ENCODE results near the gene ENOX1. TPM values are rescaled to one million over a fixed set of nuclear protein-coding genes. Genes with fewer than 3 reads are reported as not detected.

ENOX1 gene
- total RNA-seq, 2 experiments from 2014 or later, result 0.35 to 0.64 TPM

- CTCF ChIA-PET, result no interaction called here
- Mint-ChIP-seq H3K36me3 (ENCODE audit: low read depth) (no peaks in the 10 kb centered on the region), H3K27ac (no peak overlapping the region), H3K4me1 (ENCODE audit: low read depth) (no peaks in the 10 kb centered on the region), H3K27me3 (ENCODE audit: low read depth) (peaks cover 7% of the 10 kb centered on the region), H3K9me3 (no peaks in the 10 kb centered on the region), H3K4me3 (no peak overlapping the region)
- no peak for DNase-seq
- intact Hi-C loops (cut with micrococcal nuclease), result no loop called here
Observed at GRCh38 chr13:43545317-43545874, 241.4 kb downstream of the ENOX1 start.

DNA sequence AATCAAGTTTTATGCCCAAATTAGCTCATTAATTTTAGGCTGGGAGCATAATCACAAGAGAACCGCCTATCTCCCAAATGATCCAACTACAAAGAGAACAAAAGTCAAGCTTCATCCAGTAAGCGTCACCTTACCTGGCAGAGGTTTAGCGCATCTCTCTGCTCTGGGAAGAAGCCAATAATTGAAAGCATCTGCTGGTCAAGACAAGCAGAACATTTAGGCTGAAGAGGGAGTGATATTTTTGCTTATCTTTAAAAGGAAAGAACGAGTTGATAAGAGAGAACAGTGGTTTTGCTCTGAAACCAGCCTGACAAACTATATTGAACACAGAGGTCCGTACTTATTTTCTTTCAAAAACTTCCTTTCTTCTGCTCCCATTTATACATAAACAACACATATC lies 242.1 kb downstream of the ENOX1 start:
- Mint-ChIP-seq H3K27ac (no peak overlapping the region), H3K27me3 (ENCODE audit: low read depth) (peaks cover 7% of the 10 kb centered on the region), H3K9me3 (no peaks in the 10 kb centered on the region), H3K36me3 (ENCODE audit: low read depth) (no peaks in the 10 kb centered on the region), H3K4me1 (ENCODE audit: low read depth) (no peaks in the 10 kb centered on the region), H3K4me3 (no peak overlapping the region)
- no peak for DNase-seq
- intact Hi-C loops (cut with micrococcal nuclease), result no loop called here
- CTCF ChIA-PET, result interaction anchor here (0.6 kb wide), 1 partner anchor 282 kb away, joined by 3 read pairs; no protein-coding TSS in a partner anchor

DNA sequence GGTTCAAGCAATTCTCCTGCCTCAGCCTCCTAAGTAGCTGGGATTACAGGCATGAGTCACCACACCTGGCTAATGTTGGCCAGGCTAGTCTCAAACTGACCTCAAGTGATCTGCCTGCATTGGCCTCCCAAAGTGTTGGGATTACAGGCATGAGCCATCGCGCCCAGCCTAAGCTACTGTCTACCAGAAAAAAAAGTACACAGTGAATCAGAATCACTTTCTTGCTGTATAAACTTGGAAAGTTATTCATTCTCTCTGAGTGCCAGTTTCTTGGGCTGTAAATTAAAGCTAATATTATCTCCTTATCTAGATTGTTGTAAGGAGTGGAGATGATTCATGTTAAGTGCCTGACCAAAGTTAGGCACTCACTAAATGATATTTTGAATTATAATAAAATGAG lies 242.8 kb downstream of the ENOX1 start:
- Mint-ChIP-seq H3K4me1 (ENCODE audit: low read depth) (no peaks in the 10 kb centered on the region), H3K9me3 (no peaks in the 10 kb centered on the region), H3K4me3 (no peak overlapping the region), H3K27me3 (ENCODE audit: low read depth) (peaks cover 5% of the 10 kb centered on the region), H3K27ac (no peak overlapping the region), H3K36me3 (ENCODE audit: low read depth) (no peaks in the 10 kb centered on the region)
- intact Hi-C loops (cut with micrococcal nuclease), result no loop called here
- CTCF ChIA-PET, result interaction anchor here (0.6 to 0.7 kb wide), 2 partner anchors 283 to 822 kb away, joined by 3 read pairs; no protein-coding TSS in a partner anchor
- DNase-seq, result no peak

DNA sequence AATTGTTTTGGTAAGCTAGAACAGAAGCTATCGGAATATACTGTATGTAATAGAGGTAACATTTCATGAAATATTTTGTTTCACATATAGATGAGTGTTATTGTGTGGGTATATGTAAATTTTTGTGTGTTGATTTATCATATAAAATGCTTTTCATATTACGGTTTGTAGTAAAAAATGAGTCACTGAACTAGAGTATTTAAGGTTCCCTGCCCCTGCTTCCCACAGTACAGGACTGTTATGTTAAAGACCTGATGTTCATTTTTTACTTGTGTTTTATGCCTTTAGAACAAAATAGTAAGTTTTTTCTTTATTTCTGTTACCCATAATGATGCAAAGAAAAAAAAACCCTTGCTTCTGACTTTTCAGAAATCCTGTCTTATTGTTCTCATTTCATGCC lies 243.4 kb downstream of the ENOX1 start:
- no peak overlapping the region for H3K27ac Mint-ChIP-seq
- no peaks in the 10 kb centered on the region for H3K36me3 Mint-ChIP-seq (ENCODE audit: low read depth)
- CTCF ChIA-PET, result no interaction called here
- no peak for DNase-seq
- H3K27me3 Mint-ChIP-seq (ENCODE audit: low read depth), result peaks cover 5% of the 10 kb centered on the region
- intact Hi-C loops (cut with micrococcal nuclease), result no loop called here
- H3K9me3 Mint-ChIP-seq, result no peaks in the 10 kb centered on the region
- no peak overlapping the region for H3K4me3 Mint-ChIP-seq
- no peaks in the 10 kb centered on the region for H3K4me1 Mint-ChIP-seq (ENCODE audit: low read depth)

DNA sequence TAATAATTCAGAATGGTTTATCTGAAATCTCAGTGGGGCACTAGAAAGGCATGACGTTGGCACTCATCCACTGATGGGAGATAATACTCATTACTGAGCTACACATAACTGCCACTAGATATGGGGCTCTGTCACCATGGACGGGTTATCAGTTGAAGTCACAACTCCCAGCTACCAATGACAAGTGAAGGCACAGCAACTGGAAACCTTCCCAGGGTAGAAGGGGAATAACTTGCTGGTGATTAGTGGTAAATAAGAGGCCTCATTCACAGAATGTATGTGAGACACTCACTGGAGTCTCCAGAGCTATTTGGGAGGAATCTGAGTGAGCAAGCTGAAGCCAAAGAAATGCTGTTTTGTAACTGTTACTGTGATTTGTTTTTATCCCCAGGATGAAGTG lies 249.6 kb downstream of the ENOX1 start:
- Mint-ChIP-seq H3K9me3 (no peaks in the 10 kb centered on the region), H3K36me3 (ENCODE audit: low read depth) (no peaks in the 10 kb centered on the region)

DNA sequence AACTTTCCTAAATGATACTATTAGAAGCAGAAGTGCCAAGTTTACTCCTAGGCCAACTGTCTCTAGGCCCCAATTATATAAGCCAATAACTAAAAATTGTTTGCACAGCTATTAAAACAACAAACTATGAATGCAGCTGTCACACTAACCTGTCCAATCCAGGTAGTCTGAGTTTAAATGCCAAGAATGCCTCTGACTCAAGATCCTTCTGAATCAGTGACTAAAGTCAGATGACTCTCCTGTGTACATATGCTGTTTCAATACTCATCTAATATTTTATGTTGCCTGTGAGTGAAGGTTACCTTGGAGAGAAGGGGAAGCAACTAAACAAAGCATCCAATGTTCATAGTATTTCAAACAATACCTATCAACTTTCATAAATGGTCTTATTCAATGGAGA lies 257.0 kb downstream of the ENOX1 start:
- DNase-seq, result no peak
- intact Hi-C loops (cut with micrococcal nuclease), result no loop called here
- CTCF ChIA-PET, result no interaction called here
- Mint-ChIP-seq H3K36me3 (ENCODE audit: low read depth) (no peaks in the 10 kb centered on the region), H3K4me3 (no peak overlapping the region), H3K27me3 (ENCODE audit: low read depth) (peaks cover 2% of the 10 kb centered on the region), H3K27ac (no peak overlapping the region), H3K9me3 (no peaks in the 10 kb centered on the region), H3K4me1 (ENCODE audit: low read depth) (no peaks in the 10 kb centered on the region)

More for the DNA sequence above, 249.6 kb downstream of the ENOX1 start:
- intact Hi-C loops (cut with micrococcal nuclease), result no loop called here
- no peak for DNase-seq
- CTCF ChIA-PET, result no interaction called here
- Mint-ChIP-seq H3K4me3 (no peak overlapping the region), H3K27ac (no peak overlapping the region), H3K27me3 (ENCODE audit: low read depth) (no peaks in the 10 kb centered on the region), H3K4me1 (ENCODE audit: low read depth) (no peaks in the 10 kb centered on the region)

GRCh38 chr13:43528992-43529391 lies 257.8 kb downstream of the ENOX1 start:
- no peak overlapping the region for H3K4me3 Mint-ChIP-seq
- CTCF ChIA-PET, result no interaction called here
- H3K9me3 Mint-ChIP-seq, result no peaks in the 10 kb centered on the region
- no peaks in the 10 kb centered on the region for H3K4me1 Mint-ChIP-seq (ENCODE audit: low read depth)
- no peak for DNase-seq
- peaks cover 4% of the 10 kb centered on the region for H3K27me3 Mint-ChIP-seq (ENCODE audit: low read depth)
- no peak overlapping the region for H3K27ac Mint-ChIP-seq
- no peaks in the 10 kb centered on the region for H3K36me3 Mint-ChIP-seq (ENCODE audit: low read depth)
- intact Hi-C loops (cut with micrococcal nuclease), result no loop called here

GRCh38 chr13:43522788-43523187 lies 264.0 kb downstream of the ENOX1 start:
- Mint-ChIP-seq H3K9me3 (no peaks in the 10 kb centered on the region), H3K27ac (no peak overlapping the region), H3K36me3 (ENCODE audit: low read depth) (no peaks in the 10 kb centered on the region), H3K4me3 (no peak overlapping the region), H3K4me1 (ENCODE audit: low read depth) (no peaks in the 10 kb centered on the region), H3K27me3 (ENCODE audit: low read depth) (peaks cover 4% of the 10 kb centered on the region)
- intact Hi-C loops (cut with micrococcal nuclease), result no loop called here
- no peak for DNase-seq
- CTCF ChIA-PET, result no interaction called here

DNA sequence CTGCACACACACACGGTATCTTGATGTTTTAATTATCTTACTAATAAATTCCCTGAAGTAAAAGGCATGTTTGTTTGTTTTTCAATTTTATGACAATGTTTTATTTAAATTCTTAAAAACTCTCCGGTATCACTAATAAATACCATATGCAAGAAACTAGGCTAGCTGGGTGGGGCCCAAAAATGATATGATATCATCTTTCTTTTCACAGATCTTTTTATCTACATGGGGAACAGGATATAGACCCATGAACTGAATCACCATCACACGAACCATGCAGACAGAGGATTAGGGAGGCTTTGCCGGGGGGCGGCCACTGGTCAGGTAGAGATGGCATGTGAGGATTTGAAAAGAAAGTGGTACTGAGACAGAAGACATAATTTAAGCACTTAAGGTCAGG lies 266.4 kb downstream of the ENOX1 start:
- intact Hi-C loops (cut with micrococcal nuclease), result no loop called here
- CTCF ChIA-PET, result interaction anchor here (0.6 kb wide), 1 partner anchor 937 kb away, joined by 4 read pairs; no protein-coding TSS in a partner anchor
- DNase-seq, result no peak
- Mint-ChIP-seq H3K27ac (no peak overlapping the region), H3K9me3 (no peaks in the 10 kb centered on the region), H3K27me3 (ENCODE audit: low read depth) (peaks cover 8% of the 10 kb centered on the region), H3K4me3 (no peak overlapping the region), H3K4me1 (ENCODE audit: low read depth) (no peaks in the 10 kb centered on the region), H3K36me3 (ENCODE audit: low read depth) (no peaks in the 10 kb centered on the region)

DNA sequence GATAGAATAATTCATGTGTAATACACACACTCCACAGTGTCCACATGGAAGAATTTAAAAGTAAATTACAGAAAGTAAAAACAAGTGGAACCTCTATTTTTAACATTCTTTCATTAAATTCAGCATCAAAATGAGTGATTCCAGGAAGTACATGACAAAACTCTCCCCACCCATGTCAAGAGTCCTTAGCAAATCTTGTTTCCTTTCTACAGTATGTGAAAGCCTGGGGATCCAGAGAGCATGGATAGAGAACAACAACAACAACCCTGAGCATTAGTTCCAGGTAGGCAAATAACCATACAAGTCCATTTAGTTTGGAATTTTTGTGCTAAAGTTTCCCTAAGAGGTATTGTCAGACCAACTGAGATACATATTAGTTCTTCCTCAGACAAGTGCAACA lies 267.9 kb downstream of the ENOX1 start:
- no peaks in the 10 kb centered on the region for H3K4me1 Mint-ChIP-seq (ENCODE audit: low read depth)

GRCh38 chr13:43516401-43516833 lies 270.4 kb downstream of the ENOX1 start:
- H3K9me3 Mint-ChIP-seq, result no peaks in the 10 kb centered on the region
- H3K4me1 Mint-ChIP-seq (ENCODE audit: low read depth), result no peaks in the 10 kb centered on the region
- intact Hi-C loops (cut with micrococcal nuclease), result no loop called here
- H3K36me3 Mint-ChIP-seq (ENCODE audit: low read depth), result no peaks in the 10 kb centered on the region
- peaks cover 9% of the 10 kb centered on the region for H3K27me3 Mint-ChIP-seq (ENCODE audit: low read depth)
- no peak overlapping the region for H3K4me3 Mint-ChIP-seq
- no peak for DNase-seq
- H3K27ac Mint-ChIP-seq, result no peak overlapping the region
- CTCF ChIA-PET, result no interaction called here

More for the DNA sequence above, 267.9 kb downstream of the ENOX1 start:
- intact Hi-C loops (cut with micrococcal nuclease), result no loop called here
- no peaks in the 10 kb centered on the region for H3K9me3 Mint-ChIP-seq
- peaks cover 6% of the 10 kb centered on the region for H3K27me3 Mint-ChIP-seq (ENCODE audit: low read depth)
- no peak for DNase-seq
- no peak overlapping the region for H3K4me3 Mint-ChIP-seq
- H3K27ac Mint-ChIP-seq, result no peak overlapping the region
- H3K36me3 Mint-ChIP-seq (ENCODE audit: low read depth), result no peaks in the 10 kb centered on the region
- CTCF ChIA-PET, result no interaction called here

DNA sequence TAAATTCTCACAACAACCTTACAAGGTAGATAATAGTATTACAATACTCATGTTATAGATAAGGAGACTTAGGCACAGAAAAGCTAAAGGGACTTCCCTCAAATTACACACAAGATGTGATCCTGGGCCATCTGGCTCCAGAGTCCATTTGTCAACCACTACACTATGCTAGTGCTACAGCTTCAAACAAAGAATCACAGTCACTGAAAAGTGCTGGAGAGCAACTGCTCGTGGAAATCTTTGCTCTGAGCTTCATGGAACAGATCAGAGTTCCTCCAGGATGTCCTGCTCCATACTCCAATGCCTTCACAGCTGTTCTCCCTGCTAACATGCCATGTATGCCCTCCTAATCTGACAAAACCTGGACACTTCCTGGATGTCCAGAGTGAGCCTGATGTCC lies 271.2 kb downstream of the ENOX1 start:
- Mint-ChIP-seq H3K4me3 (no peak overlapping the region), H3K27me3 (ENCODE audit: low read depth) (peaks cover 9% of the 10 kb centered on the region), H3K36me3 (ENCODE audit: low read depth) (no peaks in the 10 kb centered on the region), H3K27ac (no peak overlapping the region), H3K9me3 (no peaks in the 10 kb centered on the region), H3K4me1 (ENCODE audit: low read depth) (no peaks in the 10 kb centered on the region)
- CTCF ChIA-PET, result no interaction called here
- no peak for DNase-seq
- intact Hi-C loops (cut with micrococcal nuclease), result no loop called here

DNA sequence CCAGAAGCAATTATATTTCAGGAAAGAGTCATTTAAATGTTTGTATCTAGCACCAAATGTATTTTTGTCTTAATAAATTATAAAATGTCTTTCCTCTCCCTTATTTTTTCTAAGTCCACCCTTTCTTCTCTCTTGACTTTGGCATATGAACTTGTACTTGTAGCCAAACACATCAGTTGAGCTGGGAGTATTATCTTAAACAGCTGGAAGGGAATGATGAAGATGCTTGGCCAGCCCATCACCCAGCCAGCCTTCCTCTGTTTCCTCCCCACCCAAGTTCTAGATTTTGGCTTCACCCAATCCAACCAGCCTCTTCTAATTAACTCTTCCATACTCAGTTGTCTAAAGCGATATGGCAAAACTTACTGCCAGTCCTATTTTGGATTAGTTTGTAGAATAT lies 272.5 kb downstream of the ENOX1 start:
- Mint-ChIP-seq H3K27ac (no peak overlapping the region), H3K9me3 (no peaks in the 10 kb centered on the region), H3K36me3 (ENCODE audit: low read depth) (no peaks in the 10 kb centered on the region), H3K4me1 (ENCODE audit: low read depth) (no peaks in the 10 kb centered on the region), H3K4me3 (no peak overlapping the region), H3K27me3 (ENCODE audit: low read depth) (peaks cover 9% of the 10 kb centered on the region)
- CTCF ChIA-PET, result no interaction called here
- no peak for DNase-seq
- intact Hi-C loops (cut with micrococcal nuclease), result no loop called here

Data from activated naive CD4-positive, alpha-beta T cell treated with anti-CD3 and anti-CD28 coated beads for 36 hours (primary cell).